NCI-H69 (cell line): ENCODE measurements around the gene CORO2A.

ENCODE experiments used
- DNase-seq: peaks from one replicate; lab custom pipeline; 2025; lab: John Stamatoyannopoulos, UW

The CORO2A gene, protein sequence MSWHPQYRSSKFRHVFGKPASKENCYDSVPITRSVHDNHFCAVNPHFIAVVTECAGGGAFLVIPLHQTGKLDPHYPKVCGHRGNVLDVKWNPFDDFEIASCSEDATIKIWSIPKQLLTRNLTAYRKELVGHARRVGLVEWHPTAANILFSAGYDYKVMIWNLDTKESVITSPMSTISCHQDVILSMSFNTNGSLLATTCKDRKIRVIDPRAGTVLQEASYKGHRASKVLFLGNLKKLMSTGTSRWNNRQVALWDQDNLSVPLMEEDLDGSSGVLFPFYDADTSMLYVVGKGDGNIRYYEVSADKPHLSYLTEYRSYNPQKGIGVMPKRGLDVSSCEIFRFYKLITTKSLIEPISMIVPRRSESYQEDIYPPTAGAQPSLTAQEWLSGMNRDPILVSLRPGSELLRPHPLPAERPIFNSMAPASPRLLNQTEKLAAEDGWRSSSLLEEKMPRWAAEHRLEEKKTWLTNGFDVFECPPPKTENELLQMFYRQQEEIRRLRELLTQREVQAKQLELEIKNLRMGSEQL

DNA sequence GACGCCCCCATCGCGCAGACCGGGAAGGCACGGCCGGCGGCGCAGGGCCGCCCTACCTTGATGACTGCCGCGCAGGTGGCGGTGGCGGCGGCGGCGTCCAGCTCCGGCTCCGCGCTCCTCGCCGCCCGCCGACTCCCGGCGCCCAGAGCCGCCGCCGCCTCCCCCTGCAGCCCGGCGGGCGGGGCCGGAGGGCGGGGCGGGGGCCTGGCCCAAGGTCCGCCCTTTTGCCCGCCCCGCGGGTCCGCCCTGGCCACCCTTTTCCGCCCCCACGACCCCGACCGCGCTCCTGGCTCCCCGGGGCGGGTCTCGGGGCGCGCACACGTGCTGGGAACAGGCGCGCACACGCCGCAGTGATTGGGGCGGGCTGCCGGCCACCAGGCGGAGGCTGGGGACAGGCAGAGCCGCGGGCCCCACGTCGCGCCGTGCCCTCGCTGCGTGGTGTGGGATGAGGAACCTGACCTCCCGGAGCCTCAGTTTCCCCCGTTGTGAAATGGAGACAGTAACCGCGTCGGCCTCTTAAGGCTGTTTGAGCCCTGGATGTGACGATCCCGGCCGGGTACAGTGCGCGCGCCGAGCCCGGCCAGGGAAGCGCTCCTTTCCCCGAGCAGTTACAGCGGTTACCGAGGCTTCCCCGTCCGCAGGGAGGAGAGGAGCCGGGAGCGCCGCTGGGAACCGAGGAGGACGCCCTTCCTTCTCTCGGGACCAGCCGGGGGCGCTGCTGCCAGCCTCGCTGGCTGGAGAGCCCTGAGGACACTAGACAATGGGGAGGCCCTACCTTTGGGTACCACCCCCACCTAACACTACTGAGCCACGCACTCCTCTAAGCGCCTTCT is at the start of gene CORO2A:
TSS of gene CORO2A (minus strand) at position 135 of the 833 bp plus-strand sequence. CDS start 34,977 bp downstream, outside the sequence.
- DNase-seq, result peak; percentile 95

DNA sequence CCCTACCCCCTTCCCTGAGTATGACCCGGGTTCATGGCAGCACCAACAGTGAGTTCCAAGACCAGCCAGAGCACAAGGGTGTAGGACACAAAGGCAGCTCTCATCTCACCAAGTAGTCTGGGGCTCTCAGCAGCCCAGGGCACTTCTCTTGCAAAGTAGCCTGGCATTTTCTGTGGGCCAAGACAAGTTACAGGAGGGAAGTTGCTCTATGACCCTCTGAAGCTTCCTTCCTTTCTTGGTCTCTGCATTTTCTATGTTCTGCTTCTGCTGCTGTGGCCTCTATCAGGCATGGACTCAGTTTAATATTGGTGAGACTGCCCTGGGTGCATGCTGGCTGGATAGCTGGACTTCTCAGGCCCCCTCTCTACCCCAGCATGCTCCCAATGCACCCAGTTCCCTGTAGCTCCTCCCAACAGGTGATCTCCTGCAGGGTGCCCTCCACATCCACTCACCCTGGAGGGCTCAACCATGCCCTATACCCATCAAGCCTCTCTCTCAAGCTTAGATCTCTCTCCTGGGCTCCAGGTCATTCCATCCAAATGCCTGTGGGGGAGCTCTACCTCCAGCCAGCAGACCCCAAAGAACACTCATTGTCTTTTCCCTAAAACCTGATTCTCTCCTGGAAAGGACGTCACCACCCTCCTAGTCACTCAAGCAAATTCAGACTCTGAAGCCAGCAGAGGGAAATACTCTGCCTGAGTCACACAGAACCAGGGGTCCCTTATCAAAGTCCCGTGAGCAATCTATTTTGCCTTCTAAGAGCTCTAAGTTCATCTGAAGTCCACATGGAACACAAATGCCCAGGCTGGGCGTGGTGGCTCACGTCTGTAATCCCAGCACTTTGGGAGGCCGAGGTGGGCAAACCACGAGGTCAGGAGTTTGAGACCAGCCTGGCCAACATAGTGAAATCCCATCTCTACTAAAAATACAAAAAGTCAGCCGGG is 49.2 kb upstream of the CORO2A start:
- DNase-seq, result no peak

DNA sequence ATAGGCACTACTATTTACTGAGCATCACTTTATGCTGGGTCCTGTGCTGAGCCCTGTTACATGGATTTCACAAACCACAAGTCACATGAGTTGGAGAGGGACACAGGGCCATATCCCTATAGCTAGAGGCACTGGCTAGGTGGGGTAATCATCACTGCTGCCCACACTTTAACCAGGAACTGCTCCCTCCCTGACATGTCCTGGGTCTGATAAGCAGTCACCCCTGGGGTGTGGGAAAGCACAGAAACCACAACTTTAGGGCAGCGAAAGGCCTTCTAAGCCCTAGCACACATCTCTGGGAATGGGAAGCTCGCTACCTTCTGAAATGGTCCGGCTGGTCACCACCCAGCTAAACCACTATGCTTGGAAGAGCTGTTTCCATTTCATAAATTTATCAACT is 48.0 kb upstream of the CORO2A start:
- no peak for DNase-seq

DNA sequence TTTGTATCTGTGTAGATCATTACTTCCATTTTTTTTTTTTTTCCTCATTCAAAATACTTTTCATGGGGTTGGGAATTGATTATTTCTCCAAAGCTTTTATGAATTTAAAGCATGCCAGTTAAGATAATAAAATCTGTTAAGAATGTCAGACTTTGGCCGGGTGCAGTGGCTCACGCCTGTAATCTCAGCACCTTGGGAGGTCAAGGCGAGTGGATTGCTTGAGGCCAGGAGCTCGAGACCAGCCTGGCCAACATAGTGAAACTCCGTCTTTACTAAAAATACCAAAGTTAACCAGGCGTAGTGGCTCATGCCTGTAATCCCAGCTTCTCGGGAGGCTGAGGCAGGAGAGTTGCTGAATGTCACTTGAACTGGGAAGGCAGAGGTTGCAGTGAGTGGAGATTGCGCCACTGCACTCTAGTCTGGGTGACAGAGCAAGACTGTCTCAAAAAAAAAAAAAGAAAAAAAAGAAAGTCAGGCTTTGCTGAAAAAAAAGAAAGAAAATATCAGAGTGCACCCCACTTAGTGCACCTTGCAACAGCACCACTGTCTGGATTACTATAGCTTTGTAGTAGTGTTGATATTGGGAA is 44.6 kb upstream of the CORO2A start:
- DNase-seq, result no peak

DNA sequence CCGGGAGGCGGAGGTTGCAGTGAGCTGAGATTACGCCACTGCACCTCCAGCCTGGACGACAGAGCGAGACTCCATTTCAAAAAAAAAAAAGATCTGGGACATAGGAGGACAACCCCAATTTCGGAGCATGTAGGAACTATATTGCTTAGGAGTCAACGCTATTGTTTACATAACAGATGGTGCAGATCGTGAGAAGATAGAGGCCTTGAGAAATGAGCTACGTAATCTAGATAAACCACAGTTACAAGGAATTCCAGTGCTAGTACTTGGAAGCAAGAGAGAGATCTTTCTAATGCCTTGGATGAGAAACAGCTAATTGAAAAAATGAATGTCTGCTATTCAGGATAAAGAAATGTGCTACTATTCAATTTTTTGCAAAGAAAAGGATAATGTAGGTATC is 42.7 kb upstream of the CORO2A start:
- DNase-seq, result no peak

DNA sequence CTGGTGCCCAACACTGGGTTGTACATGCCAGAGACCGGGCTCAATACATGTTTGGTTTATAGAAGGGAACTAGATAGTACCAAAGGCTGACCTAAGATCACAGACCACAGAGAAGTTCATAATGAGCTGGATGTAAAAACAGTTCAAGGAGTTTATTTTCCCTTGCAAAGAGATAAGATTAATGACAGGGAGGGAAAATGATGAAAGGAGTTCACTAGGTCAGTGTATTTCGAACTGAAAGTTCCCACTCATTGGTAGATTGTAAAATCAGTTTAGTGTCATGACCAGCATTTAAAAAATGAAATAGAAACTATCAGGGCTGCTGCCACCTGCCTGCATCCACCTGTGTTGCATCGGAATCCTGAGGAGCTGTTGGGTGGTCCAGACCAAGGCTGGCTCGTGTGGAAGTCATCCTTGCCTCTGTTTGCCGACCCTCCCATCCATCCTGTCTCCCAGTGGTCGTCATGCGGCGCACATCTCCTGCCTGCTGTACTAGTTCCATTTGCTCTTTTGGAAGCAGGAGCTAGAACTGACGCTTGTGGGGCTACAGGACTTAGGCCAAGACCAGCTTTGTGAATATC is 41.9 kb upstream of the CORO2A start:
- no peak for DNase-seq

DNA sequence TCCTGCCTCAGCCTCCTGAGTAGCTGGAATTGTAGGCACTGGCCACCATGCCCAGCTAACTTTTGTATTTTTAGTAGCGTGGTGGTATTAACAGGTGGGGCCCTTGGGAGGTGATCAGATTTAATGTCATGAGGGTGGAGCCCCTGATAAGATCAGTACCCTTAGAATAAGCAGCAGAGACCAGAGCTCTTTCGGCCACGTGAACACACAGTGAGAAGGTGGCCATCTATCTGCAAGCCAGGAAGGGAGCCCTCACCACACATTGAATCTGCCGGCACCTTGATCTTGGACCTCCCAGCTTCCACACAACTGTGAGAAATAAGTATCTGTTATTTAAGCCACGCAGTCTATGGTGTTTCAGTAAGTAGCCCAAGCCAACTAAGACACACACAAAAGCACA is 40.5 kb upstream of the CORO2A start:
- no peak for DNase-seq

DNA sequence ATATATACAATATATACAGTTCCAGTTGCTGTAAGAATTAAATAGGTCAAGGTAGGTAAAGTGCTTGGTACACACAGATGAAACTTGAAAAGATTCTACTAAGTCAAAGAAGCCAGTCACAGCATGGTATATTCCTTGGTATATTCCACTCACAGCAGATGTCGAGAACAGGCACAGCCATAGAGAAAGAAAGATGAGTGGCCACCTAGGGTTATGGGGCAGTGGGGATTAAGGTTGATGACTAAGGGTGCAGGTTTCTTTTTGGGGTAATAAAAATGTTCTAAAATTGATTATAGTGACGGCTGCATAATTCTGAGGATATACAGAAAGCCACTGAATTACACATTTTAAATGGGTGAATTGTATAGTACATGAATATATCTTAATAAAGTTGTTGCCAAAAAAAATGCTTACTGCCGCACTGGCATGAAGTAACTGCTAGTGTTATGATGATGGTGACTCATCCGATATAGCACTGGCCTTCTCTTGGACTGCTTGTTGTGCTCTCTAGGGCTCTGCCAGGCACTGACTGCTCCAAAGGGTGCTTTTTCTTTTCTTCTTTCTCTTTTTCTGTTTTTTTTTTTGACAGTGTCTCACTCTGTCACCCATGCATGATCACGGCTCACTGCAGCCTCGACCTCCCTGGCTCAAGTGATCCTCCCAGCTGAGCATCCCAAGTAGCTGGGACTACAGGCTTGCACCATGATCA is 39.5 kb upstream of the CORO2A start:
- no peak for DNase-seq

DNA sequence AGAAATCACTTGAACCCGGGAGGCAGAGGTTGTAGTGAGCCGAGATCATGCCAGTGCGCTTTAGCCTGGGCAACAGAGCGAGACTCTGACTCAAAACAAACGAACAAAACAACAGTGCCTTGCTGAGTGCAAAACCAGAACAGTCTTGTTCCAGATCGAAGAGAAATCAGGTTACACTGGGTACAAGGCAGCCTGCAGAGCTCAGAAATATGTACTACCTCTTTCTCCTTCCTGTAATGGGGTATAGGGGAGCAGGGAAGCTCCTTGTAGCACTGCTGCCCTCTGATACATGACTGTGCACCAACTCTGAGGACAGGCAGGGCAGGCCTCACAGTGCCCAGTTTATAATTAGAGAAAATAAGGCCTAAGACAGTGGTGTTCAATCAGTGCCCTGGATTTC is 38.4 kb upstream of the CORO2A start:
- peak; percentile 28 for DNase-seq

DNA sequence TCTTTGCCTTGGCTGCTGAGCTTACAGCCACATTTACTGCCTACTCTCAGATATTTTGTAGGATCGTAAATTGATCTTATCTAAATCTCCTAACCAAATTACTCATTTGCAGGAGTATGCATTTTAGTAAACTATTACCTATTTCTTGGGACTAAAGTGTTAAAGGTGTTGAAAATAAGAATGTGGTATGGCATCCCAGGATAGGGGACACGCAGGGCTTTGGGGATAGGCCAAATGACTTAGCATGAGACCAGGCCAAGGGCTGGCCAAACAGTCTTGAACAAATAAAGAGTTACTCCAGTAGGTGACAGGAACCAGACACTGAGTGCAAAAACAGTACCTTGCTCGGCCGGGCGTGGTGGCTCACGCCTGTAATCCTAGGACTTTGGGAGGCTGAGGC is 37.9 kb upstream of the CORO2A start:
- DNase-seq, result no peak

DNA sequence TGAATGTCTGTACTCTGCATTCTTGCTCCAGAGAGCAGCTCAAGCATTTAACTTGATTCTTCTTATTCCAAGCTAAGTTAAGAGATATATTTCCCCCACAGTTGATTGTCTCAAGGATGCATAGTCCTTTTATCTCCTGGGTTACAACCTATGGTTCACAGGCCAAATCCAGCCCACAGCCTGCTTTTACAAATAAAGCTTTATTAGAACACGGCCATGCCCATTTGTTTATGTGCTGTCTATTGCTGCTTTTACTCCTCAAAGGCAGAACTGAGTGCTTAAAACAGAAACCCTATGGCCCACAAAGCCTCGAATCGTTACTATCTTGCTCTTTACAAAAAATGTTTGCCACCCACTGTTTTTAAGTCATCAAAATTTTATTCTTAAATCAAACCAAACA is 37.2 kb upstream of the CORO2A start:
- no peak for DNase-seq

DNA sequence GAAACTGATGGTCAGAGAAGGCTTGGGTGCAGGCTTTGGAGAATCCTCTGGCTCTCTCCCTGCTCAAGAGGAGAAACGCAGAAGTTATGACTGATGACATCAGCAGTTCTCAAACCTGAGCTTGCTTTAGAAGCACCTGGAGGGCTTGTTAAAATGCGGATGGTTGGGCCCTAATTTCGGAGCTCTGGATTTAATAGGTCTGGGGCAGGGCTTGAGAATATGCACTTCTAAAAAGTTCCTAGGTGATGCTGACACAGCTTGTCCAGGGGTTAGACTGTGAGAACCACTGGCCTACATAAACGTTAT is 36.6 kb upstream of the CORO2A start:
- no peak for DNase-seq

DNA sequence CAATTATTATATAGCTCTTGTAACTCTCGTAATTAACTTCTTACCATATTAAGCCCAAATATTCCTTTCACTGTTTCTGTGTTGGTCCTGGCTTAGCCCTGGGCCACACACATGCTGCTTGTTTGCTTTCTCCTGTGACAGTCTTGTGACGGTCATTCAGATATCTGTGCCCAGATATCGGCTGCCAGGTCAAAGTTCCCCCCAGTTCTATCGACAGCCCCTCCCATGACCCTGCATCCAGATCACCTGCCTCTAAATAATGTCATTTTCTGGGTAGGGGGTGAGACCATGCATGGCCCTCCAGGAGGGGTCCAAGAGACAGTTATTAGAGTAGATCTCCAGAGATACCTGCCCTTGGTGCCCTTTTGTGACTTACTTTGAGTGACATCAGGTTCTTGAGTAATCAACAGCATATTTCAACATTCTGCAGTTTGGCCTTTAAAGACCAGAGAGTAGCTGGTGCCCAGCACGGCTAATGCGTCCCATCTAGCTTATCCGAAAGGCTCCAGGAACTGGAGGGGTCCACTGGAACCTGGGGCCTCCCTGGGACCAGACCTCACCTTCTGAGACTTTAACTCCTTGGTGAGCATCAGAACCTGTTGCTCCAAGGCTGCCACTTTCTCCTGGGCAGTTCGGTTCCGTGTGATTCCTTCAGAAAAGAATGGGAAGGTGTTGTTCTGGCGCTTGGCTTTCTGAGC is 36.1 kb upstream of the CORO2A start:
- DNase-seq, result no peak

DNA sequence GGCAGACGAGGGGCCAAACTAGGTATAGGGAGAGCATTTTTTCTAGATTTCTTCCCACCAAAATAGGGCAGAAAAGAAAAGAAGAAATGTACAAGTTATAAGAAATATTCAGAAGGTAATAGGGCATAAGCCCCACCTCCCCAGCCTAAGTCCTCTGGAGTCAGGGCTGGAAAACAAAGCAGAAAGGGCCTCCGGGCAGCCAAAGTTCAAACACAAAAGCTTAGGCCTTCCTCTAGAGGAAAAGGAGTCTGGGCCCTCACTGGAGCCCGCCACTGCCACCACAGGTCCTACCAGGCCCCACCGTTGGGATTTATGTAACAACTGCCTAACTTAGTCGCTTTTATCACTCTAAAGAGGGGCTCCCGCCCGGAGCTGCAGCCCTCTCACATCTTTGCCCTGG is 35.4 kb upstream of the CORO2A start:
- DNase-seq, result peak; percentile 36

DNA sequence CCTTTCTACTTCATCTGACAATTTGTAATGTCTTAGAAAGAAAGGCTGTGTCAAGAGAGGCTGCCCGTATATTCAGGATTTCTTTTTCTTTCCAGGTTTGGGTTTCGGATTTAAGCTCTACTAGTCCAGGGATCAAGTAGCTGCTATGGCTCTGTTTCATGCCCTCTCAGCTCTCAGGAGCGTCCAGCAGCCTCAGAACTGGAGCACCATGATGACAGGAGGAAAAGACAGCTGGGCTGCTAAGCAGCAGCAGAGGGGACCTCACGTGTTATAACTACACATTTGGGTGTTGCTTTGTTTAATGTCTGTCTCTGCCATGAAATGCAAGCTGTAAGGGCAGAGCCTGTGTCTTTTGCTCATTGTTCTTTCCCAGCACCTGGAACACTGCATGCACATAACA is 34.5 kb upstream of the CORO2A start:
- DNase-seq, result peak; percentile 94

DNA sequence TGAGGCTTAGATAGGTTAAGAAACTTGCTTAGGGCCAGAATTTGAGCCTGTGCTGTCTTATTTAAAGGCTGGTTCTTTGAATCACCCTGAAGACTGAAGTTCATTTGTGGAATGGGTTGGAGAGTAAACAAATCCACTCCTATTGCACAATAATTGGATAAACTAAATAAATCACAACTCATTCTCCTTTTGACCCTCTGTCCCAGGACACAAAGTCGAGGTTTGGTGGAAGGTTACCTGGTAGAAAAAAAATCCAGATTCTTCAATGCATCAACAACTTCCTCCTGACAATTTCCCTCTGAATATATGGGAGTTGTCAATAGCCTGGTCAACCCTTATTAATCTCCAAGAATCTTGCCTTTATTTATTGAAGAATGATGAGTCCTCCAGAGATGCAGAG is 34.1 kb upstream of the CORO2A start:
- DNase-seq, result no peak

DNA sequence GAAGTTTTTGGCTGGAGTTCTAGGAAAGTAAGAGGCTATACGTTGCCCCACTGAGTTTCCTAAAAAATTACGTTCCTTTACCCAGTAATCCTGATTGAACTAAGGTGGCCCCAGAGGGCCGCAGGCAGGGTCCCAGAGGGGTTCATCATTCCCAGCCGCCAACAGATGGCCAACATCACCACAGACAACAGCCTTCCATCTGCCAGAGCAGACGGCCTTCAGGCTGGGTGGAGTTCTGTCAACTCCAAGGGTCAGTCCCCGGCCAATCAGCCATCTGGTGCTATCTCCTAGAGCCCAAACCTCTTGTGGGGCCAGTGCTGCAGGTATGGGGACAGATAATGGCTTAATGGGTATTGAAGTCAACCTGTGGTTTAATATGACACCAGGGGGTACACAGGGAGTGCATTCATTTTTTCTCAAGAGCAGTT is 32.6 kb upstream of the CORO2A start:
- DNase-seq, result peak; percentile 98

DNA sequence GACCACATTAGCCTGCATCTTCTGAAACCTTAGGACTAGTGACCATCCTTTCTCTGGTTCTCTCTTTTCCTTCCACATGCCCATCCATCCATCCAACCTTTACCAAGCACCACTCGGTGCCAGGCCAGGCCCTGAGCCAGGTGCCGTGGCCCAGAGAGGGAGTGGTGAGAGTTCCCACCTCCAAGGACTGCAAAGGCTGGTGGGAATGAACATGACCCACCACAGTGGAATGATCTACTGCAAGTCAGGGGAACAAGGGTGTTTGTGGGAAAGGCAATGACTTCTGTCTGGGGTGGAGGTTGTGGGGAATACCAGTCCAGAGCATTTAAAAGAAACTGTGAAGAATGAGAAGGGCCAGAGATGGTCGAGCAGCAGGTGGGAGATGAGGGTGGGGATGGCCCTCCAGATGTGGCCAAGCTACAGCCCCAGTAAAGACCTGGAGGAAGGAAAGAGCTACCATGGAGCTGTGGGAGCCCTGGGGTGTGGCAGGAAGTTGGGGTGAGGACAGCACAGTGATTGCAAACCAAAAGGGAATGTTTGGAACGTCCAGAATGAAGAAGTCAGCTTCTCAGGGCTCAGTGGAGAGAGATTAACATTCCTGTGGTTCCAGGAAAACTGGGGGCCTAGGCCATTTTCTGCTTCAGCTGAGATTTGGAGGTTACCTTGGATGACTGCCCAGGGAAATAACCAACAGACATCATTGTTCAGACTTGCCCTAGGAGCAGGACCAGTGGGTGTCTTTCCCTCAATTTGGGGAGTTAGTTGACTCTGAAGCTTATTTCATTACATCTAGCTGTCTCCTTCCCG is 30.7 kb upstream of the CORO2A start:
- DNase-seq, result peak; percentile 41

DNA sequence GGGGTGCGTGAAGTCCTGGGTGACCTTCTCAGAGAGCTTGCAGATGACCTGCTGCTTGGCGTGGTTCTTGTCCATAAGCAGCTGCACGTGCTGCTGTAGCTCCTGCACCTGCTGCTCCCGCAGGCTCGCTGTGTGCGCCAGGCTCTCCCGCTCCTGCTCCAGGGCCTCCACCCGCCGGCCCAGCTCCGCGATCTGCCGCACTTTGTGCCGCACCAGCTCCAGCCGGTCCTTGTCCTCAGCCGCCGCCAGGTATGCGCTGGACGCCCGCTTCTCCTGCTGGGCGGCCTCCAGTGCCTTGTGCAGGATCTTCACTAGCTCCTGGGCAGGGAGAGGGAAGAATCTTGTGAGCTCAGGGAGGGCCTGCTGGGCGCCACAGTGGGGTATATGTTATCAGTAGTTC is 28.5 kb upstream of the CORO2A start:
- DNase-seq, result no peak
